CD4-positive, alpha-beta T cell treated with Interleukin-17A for 4 hours (primary cell): ENCODE results near the gene AGMO.
"Not testable (repeated sequence)": the region's sequence is repeated elsewhere in the genome, so short reads cannot be mapped to it uniquely, and the experiment has no call there.

Source experiments
- DNase-seq: peaks from one replicate; pipeline ENCODE4 v3.0.0-alpha.2; 2020; ENCODE audit warnings: mixed read lengths

Gene AGMO

DNA sequence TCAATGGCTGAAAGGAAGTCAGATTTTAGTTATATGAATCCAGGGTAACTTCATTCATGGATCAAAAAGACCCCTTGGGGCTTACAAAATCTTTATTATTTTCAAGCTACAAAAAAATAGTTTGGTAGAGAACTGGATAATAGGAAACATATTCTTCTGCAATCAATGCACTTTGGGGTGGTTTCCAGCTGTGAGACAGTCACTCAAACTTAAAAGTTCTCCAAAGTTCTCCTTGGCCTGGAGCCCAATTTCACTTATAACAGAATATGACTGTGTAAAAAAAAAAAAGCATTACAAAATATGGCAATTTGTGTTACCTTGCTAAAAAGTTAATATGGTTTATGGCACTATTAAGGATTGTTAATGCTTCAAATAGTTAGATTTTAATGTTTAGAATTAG is 255.5 kb downstream of the AGMO start:
- no peak for DNase-seq

DNA sequence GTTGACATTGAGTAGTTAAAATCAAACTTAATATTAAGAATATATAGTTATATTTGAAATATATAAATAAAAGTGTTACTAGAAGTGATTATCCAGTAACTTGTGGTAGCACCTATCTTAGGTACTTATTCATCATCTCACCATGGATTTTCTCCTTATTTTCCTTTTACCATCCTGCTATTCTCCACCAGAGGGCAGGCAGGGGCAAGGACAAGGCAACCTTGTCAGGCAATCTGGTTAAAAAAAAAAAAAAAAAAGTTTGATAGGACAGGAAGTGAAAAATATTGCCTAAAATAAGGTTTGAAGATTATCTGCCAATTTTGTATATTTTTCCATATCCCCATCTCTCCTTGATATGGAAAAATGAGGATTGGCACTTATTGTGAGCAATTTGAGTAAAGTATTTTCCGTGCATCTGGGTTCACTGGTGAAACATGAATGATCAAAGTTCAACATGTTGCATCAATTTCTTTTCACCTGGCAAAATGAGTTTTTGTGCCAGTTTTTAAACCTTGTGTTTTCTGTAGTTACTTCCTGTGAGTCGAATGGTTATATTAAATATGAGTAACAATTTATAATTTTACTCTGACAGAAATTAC is 256.7 kb downstream of the AGMO start:
- no peak for DNase-seq

DNA sequence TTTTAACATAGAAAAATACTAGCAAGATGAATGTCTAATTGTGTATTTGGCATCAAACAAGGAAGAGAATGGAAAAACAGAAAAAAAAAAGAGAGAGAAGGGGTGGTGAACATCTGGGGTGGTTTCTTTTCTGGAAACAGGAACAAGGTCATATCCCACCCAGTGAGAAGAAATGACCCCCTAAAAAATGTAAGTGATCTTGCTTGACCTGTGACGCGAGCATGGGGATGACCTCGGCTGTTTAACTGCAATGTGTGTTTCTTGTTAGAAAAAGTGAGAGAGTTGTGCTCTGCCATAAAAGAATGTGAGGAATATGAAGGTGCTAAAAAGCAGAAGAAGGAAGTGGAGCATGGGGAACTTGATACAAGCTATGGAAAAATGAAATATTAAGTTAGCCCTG is 258.5 kb downstream of the AGMO start:
- DNase-seq, result no peak

DNA sequence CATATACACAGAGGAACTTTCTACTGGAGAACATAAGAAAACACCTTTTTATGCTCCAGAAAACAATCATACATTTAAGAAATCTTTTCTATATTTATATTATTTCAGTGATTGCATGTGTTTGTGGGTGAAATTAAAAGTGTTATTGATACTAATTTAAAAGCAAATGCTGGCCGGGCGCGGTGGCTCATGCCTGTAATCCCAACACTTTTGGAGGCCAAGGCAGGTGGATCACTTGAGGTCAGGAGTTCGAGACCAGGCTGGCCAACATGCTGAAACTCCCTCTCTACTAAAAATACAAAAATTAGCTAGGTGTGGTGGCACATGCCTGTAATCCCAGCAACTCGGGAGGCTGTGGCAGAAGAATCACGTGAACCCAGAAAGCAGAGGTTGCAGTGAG is 260.8 kb downstream of the AGMO start:
- not testable (repeated sequence) for DNase-seq

DNA sequence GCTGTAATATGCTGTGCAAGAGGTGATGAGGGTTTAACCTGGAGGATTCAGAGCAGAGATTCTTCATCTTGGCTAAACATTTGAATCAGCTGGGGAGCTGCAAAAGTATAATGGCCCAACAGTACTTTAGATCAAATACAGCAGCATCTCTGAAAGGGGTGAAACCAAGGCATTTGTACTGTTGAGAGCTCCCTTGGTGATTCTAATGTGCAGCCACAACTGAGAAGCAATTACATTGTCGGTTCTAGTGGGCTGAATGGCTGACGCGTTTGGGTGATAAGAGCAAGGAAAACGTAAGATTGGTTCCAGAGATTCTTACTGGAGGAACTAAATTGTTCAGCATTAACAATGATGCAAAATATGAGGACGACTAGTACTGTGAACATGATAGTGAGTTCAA is 269.7 kb downstream of the AGMO start:
- no peak for DNase-seq

DNA sequence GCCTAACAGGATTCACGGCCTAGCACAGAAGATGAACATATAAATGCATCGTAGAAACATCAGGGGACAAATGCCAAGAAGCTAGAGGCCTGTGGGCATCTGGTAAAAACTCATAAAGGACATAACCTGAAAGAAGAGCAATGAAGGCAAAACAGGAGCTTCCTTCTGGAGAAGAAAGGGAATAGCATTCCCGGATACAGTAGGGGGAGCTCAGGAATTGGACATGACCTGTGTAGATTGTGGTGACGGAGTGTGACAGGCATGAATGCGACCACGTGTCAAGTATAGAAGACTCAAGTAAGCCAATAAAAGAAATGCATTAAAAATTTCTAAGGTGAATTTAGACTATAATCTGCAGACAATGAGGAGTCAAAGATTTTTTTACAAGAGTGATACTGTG is 270.1 kb downstream of the AGMO start:
- no peak for DNase-seq

DNA sequence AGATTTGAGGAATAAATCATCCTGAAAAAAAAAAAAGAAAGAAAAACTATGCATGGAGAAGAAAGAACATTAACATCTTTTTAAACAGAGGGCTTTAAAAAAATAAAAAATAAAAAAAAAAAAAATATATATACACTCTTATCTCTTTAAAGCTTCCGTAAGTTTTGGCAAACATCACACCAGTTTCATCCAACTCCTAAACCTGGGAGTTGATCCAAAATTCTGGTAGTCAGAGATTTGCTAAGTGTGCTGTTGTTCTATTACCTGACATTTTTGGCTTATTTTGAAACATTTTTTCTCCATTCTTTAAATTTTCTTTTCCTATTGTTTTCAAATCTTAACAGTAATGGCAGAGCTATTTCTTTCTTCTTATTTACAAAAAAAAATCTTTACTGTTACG is 273.1 kb downstream of the AGMO start:
- no peak for DNase-seq

DNA sequence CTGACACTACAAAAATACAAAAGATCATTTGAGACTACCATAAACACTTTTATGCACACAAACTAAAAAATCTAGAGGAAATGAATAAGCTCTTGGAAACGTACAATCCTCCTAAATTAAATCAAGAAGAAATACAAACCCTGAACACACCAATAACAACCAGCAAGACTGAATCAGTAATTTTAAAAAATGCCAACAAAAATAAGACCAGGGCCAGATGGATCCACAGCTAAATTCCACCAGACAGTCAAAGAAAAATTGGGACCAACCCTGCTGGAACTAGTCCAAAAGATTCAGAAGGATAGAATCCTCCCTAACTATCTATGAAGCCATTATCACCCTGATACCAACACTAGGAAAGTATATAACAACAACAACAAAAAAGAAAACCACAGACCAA is 277.4 kb downstream of the AGMO start:
- no peak for DNase-seq

DNA sequence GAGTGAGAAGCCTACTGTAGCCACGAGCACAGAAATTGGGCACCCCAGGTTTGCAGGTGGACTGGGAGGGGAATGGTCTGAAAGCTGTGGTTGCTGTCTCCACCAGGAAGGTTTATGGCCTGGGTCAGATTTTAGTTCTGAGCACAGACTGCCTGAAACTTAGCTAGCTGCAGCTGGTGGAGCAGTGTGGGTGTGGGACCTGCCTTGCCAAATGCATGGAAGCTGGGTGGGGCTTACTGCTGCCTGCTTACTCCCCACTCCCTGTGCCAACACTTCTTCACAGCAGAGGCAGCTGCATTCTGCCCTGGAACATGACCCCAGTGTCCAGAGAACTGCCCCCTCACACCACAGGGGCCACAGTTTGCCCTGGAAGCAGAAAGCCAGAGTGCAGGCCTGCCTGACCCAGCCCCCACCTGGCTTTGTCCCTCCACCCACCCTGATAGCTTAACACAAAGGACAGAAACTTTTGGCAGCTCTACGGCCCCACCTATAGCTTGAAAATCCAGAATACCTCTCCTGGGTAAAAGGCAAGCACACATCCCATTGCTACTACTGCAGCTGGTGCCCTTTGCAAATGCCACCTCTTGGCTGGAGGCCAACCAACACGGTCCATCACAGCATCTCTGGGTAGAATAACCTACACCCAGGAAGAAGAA is 281.6 kb downstream of the AGMO start:
- DNase-seq, result no peak

DNA sequence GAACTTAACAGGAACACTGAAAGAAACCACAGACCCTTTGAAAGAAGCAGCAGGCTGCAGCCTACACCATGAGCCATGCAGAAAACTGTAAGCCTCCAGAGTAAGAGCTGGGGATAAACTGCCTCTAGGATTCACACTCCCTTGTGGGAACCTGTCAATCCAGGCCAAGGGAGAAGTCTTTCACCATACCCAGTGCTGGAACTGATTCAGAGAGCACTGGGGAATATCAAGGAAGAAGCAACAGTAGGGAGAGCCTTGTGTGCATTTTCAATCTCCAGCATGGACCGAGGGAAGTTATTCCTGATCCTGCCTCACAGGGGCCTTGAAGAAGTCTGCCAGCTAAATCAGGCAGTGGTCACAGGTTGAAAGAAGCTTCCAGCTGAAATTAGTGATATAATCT is 282.2 kb downstream of the AGMO start:
- no peak for DNase-seq

DNA sequence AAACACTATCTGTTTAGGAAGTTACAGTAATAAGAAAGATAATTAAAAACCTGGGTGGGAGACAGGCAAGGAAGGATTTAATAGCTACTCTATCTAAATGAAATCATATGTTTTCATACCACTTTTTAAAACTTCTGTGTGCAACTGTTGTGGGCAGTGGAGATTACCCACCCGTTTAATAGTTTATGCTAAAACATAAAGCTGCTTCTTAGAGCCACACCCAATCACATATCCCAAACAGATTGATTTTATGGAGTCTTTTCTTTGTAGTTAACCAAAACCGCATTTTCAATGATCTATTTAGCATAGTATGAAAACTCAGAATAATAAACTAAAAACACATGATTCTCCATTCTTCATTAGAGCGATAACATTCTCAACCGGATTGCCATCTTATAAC is 304.1 kb downstream of the AGMO start:
- no peak for DNase-seq

DNA sequence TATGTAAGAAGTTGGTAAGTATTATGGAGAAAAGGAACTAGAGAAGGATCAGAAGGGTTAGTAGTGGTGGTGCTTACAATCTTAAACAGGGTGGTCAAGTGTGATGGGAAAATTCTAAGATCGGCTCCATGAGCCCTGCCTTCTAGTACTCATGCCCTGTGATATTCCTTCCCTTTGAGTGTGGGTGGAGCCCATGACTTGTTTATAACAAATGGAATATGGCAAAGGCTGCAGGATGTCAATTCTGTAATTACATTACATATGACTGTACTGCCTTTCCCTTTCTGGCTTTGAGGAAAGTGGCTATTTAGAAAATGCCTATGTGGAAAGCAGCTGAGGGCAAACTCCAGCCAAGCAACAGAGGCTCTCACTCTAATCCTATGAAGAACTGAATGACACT is 309.6 kb downstream of the AGMO start:
- no peak for DNase-seq

DNA sequence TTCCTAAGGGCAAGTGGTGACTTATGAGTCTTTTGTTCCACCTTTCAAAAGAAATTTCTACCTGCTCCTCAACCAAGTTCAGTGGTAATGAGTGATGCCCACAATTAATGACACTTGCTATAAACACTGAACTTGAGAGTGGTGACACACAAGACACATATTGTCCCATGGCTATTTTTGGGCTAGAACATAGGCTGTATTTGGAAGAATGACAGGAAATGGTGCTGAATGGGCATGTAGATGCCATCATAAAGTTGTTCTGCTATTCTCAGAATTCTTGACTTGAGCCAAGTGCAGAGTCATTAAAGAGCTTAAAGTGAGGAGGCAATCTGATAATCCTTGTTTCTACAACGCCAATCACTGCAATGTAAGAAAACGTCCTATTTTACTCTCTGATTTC is 313.3 kb downstream of the AGMO start:
- no peak for DNase-seq

DNA sequence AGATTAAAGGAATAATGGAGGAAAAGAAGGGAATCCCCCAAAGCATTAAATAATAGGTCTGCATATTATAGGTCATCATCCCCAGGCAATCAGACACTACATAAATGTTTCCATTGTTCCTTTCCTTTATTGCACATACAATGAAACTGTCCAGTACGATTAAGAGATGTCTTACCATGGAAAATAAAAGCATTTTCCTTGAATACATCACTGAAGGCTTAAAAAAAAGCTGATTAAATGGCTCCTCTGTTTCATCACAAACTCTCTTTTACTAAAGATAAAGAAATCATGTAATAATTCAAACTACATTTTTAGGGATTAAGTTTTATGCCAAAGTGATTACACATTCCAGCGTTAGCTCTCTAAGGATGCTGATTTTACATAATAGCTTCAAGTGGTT is 316.0 kb downstream of the AGMO start:
- DNase-seq, result no peak

DNA sequence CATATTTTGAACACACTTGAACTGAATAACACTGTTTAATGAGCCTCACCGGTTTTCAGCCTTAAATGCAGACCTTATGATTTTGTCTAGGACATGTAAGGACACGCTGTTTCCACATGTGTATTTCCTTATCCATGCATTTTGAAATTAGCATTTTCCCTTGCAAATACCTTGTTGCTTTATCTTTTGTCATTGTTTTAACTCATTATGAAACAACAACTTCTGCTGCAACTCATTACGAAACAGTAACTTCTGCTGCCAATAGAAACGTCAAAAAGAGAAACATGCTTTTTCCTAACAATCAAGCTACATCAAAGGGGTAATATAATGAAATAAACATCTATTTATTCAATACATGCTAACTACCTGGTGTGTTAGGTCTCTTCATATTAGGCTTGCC is 322.0 kb downstream of the AGMO start:
- no peak for DNase-seq

DNA sequence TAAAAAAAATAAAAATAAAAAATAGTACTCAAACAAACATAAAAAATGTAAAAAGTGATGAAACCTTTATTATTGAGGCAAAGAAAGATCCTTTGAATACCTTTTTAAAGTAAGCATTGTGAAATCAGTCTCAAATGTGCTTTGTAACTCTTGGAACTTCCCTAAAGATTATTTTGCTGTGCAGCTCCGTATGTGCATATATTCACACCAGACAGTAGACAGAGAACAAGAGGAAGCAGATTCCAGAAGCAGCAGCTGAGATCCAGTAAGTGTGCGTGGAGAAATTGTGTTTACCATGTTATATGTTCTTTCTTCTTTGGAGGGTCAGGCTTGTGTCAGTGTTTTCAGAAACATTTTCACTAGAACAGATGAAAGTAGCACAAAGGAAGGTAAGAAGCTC is 324.9 kb downstream of the AGMO start:
- DNase-seq, result no peak

DNA sequence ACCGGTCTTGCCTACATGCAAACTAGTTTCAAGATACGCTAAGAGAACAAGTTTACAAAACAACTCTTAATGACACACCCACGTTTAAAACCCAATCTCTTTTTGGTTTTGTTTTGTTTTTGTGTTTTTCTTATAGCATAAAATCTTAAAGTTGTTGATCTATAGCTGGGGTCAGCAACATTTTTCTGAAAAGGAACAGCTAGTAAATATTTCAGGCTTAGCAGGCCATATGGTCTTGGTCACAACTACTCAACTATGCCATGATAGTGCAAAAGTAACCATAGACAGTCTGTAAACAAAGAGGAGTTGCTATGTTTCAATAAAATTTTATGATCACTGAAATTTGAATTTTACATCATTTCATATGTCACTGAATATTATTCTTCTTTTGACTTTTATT is 327.4 kb downstream of the AGMO start:
- no peak for DNase-seq

DNA sequence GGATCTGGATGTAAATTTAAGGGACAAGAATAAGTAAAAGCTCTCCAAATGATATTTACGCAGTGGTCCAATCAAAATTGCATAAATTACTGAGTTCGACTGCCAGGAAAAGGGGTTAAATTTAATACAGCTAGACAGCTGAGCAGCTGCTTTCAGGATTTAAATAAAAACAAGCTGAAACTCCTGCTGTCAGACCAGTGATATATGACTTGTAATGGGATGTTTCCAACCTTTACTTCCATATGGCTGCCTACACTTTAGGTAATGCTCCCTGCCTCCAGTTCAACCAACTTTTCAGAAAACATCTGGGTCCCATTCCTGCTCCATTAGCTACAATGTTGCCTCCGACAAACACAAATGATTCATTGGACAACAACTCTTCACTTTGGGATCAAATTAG is 333.0 kb downstream of the AGMO start:
- DNase-seq, result no peak

DNA sequence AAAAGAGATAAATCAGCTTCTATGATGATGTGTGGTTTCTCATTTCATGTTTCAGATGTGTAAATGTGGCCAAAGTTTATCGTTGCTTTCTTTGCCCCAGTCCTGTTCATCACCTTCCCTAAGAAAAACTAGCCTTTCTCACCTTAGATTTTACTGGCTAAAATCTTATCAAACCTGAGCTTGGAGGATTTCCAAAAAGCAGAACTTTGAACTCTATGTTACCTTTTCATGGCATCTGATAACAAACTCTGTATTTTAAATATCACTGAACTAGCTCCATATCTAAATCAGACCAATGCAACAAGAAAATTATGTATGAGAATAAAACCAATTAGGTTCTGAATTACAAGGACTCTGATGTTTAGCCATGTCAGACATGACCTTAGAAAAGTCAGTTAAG is 335.8 kb downstream of the AGMO start:
- DNase-seq, result no peak

DNA sequence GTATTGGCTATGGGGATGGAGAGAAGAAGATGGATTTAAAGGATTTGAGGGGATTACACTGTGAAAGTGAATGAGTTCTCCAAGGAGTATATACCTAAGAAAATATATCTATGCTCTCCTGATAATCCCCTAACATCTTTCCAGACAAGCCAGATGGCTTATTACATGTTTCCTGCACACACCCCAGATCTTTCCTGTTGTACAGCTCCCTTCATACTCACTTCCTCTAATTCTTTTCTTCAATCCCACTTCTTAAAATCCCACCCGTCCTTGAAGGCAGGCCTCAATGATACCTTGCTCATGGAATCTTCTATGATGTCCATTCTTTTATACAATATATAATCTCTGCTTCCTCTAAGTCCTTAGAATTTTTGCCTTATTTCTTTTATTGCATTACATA is 342.1 kb downstream of the AGMO start:
- no peak for DNase-seq

DNA sequence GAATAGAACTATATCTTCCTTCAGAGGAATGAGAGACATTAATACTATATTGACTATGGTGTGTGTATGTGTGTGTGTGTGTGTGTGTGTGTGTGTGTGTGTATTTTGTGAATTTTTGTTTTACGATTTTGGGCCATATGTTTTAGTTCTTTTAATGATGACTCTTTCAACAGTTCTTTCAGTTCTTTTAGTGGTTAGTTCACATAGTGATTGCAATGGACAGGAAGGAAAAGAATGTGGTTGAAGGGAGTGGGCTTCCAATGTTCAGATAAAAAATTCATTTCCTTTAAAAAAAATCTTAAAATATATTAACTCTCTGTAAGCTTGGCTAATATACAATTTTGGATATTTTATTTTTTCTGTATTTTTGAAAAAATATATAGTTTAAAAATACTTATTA is 343.6 kb downstream of the AGMO start:
- no peak for DNase-seq

DNA sequence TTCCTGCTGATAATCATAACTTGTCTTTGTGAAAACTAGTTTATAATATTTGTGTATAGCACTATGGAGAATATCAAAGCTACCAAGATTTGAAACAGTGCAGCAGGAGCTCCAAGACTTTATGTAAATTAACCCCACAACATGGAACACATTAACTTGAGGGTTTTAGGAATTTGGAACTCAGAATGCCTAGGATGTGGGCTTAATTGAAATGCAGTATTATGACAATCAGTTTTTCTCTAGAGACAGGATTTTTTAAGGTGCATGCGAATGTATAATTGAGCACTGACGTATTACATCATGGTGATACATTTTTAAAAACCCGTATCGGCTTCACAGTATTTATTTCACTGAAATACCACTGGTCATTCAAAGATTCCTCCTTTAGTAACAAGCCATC is 346.2 kb downstream of the AGMO start:
- DNase-seq, result no peak

DNA sequence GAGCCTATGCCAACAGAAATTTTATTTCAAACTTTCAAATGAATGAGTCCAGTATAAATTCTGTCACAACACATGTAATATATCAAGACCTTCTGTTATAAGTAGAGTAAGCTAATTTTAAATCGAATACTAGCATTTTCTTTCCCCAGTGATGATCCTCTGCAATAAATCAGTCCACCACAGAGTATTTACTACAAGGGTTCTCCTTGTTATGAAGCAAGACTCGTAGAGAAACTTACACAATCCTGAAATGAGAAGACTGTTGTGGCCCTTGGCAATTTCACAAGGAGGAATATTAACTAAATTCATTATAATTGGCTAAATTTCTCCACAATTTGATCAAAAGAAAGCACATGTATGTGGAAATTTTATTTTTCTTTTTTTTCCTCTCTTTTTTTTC is 346.8 kb downstream of the AGMO start:
- no peak for DNase-seq

DNA sequence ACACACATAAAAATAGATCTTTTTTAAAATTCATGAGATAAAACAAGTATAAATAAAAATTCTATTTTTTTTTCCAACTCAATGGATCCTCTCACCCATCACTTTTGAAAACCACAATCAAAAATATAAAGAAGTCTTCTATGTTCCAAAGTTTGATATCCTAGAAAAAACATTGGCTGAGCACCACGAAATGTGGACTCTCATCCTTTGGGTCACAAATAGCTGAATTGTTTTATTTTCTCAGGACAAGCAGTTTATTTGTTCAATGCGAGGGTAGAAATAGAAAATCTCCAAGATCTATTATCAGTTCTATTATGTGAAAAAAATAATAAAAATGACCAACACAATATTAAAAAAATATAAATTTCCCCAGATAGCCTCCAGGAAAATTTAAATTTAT is 348.7 kb downstream of the AGMO start:
- DNase-seq, result no peak

DNA sequence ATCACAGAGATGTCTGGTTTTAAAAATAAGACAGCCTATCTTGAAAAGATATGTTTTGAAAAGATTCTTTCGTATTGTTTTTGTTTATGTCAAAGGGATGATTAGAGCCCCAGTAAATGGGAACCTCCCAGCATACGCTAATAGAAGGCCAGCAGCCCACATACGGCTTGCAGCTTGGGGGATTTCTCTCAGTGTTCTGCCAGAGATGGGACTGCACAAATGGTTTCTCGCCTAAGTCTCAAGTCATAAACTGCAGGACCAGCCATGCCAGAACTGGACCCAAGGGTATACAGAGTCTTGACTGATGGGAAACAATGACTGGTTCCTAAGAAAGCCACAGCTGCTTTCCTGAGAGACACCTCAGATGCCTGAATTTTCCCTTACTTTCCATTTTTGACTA is 352.4 kb downstream of the AGMO start:
- no peak for DNase-seq
